GM12801 (cell line): ENCODE measurements around the gene PRMT6.

ENCODE experiments used
- TF ChIP-seq, protein P1 (sequence below): IDR thresholded peaks from one replicate; pipeline ENCODE4 v1.5.1; 2011; ENCODE audit warnings: control low read depth; ENCODE audit not compliant: insufficient read length; ENCODE audit errors: extremely low read depth

PRMT6 gene

DNA sequence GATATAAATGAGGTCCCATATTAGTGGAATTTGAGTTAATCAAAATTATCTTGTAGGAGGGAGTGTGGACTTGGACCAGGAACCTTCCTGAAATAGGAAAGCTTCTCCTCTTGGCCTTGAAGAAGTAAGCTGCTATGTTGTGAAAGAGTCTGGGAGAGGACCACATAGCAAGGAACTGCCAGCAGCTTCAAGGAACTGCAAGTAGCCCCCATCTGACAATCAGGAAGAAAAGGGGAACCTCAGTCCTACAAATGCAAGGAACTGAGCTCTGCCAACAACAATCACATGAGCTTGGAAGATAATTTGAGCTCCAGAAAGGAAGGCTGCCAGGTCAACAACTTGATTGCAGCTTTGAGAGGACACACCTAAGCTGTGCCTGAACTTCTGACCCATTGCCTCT, 8.2 kb upstream of the PRMT6 start:
- TF ChIP-seq, protein P1, sequence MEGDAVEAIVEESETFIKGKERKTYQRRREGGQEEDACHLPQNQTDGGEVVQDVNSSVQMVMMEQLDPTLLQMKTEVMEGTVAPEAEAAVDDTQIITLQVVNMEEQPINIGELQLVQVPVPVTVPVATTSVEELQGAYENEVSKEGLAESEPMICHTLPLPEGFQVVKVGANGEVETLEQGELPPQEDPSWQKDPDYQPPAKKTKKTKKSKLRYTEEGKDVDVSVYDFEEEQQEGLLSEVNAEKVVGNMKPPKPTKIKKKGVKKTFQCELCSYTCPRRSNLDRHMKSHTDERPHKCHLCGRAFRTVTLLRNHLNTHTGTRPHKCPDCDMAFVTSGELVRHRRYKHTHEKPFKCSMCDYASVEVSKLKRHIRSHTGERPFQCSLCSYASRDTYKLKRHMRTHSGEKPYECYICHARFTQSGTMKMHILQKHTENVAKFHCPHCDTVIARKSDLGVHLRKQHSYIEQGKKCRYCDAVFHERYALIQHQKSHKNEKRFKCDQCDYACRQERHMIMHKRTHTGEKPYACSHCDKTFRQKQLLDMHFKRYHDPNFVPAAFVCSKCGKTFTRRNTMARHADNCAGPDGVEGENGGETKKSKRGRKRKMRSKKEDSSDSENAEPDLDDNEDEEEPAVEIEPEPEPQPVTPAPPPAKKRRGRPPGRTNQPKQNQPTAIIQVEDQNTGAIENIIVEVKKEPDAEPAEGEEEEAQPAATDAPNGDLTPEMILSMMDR, result no peak

GRCh38 chr1:107051266-107051665, 5.2 kb upstream of the PRMT6 start:
- TF ChIP-seq, protein P1, result no peak

DNA sequence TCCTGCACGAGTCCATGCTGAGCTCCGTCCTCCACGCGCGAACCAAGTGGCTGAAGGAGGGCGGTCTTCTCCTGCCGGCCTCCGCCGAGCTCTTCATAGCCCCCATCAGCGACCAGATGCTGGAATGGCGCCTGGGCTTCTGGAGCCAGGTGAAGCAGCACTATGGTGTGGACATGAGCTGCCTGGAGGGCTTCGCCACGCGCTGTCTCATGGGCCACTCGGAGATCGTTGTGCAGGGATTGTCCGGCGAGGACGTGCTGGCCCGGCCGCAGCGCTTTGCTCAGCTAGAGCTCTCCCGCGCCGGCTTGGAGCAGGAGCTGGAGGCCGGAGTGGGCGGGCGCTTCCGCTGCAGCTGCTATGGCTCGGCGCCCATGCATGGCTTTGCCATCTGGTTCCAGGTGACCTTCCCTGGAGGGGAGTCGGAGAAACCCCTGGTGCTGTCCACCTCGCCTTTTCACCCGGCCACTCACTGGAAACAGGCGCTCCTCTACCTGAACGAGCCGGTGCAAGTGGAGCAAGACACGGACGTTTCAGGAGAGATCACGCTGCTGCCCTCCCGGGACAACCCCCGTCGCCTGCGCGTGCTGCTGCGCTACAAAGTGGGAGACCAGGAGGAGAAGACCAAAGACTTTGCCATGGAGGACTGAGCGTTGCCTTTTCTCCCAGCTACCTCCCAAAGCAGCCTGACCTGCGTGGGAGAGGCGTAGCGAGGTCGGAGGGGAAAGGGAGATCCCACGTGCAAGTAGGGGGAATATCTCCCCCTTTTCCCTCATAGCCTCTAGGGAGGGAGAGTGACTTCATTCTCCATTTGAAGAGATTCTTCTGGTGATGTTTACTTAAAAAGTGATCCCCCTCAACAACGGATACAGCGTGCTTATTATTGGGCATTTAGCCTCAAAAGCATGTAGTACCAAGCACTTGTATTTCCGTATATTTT, 991 bp downstream of the PRMT6 start:
- TF ChIP-seq, protein P1, result no peak

DNA sequence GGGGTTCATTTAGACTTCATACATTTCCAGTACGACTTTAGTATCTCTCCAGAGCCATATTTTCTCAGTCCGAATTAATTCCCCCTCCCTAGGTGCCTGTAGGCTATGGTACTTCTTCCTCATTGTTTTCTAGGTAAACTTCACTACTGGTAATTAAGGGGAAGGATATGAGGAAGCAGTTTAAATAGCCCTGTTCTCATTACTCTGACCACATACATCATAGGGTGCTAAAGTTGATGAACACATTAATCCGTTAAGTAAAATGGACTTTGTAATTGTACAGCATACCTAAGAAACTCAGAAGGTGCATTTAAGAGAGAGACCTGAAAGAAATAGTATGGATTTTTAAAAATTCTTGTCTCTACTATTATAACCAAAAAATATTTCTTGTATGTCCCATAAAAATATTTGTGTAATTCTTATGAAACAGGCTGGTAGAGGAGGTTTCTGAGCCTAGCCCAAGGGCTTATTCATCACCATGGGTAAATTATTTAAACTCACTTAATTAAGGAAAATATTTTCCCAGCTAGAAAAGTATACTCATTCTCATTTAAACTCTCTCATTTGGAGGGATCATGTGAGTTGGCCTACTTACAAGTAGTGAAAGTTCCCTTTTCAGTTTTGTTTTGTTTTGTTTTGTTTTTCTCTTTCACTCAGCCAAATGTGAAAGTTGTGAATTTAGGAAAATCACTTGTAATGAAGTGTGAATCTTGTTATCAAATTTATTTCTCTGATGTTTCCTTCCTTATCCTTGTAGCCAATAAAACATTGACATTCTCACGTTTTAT, 2.0 kb downstream of the PRMT6 start:
- TF ChIP-seq, protein P1, result no peak

DNA sequence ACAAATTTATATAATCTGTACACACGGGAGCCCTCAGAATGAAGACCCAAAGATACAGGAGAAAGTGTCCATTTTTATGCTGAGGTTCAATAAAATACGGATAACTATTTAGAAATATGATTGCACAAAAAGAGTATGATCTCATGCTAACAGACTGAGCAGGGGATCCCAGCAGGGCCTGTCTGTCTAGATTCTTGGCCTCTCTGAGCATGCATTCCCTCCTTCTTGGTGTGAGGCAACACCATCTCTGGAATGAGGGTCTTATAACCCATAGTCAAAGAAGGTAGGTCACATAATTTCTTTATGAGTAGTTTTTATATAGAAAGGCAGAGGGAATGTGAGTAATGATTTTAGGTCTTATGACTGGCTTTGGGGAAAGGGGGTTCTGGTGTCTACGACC, 5.4 kb downstream of the PRMT6 start:
- TF ChIP-seq, protein P1, result no peak

DNA sequence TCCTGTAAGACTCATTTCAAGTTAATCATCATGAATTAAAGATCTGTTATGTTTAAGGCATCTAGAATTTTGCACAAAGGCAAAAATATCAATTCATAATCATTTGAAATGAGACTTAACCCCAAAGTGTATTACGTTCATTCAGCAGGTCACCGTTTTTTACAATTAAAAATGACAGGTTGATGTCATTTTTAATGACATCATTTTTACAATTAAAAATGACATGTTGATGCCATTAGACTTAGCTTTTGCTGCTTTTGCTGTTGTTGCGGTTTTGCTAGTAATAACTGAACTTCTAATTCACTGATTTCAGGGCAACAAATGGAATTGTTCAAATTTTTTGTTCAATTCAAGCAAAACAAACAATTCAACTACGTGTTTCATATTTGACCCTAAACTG, 17.0 kb downstream of the PRMT6 start:
- TF ChIP-seq, protein P1, result no peak

GRCh38 chr1:107076841-107077240, 20.4 kb downstream of the PRMT6 start:
- TF ChIP-seq, protein P1, result no peak
